Sigmoid colon (tissue), 4 donors: ENCODE results near the gene PPP6R3.

Source experiments
- CTCF ChIP-seq, 4 experiments: fragments of 450-650 bp in 3 of 4; fragments of 200-600 bp in 1 of 4; IDR thresholded peaks; one replicate each; pipeline ENCODE4 v1.5.1; 2016 to 2019; ENCODE audit warnings: antibody characterized with exemption in 4 of 4, mild to moderate bottlenecking in 3 of 4, moderate library complexity in 2 of 4
- POLR2A ChIP-seq, 2 donors: fragments of 450-650 bp; IDR thresholded peaks; one replicate each; pipeline ENCODE4 v1.6.1; 2016; ENCODE audit warnings: antibody characterized with exemption in 2 of 2, mild to moderate bottlenecking in 2 of 2, moderate library complexity in 2 of 2
- POLR2AphosphoS5 ChIP-seq, 4 donors: sonication (generic); formaldehyde crosslinking; IDR thresholded peaks; one replicate each; pipeline ENCODE4 v1.6.1; 2017; ENCODE audit warnings: antibody characterized with exemption in 4 of 4

DNA sequence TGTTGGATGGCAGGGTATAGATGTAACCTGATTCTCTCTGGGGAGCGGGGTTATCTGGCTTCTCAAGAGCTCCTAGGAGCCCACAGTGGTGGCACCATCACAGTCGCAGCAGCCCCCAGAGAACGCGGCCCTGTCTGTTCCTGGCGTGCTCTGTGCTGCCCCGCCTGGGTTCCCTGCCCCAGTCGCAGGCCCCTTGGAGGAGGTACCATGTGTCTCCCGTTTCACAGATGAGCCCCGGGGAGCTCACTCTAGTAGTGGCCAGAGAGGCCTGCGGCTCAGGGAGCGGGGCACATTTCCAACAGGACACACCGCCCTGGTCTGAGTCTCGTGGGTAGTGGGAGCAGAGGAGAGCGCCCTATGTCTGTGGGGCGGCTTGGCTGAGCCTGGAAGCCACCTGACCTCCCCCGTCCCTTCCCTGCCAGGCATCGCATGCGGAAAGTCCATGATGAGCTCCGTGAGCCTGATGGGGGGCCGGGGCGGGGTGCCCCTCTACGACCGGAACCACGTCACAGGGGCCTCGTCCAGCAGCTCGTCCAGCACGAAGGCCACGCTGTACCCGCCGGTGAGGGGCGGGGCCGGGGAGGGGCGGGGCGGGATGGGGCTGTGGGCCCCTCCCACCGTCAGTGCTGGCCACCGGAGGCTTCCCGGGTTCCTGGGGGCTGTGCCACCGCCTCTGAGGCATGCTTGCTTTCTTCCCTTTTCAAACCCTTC lies 21.0 kb upstream of the PPP6R3 start:
- TF ChIP-seq CTCF (IDR thresholded peaks at IDR 0.05) (no peak), POLR2A (IDR thresholded peaks at IDR 0.05) (no peak), POLR2AphosphoS5 (IDR thresholded peaks at IDR 0.05) (no peak)
